Stimulated activated effector memory CD8-positive, alpha-beta T cell treated with anti-CD3 and anti-CD28 coated beads, Interleukin-12 subunit alpha, Interleukin-12 subunit beta, amount 100 ng/mL, for 72 hours (primary cell): ENCODE measurements around the gene CASP2.
A peak's percentile ranks its signal among the peaks of the same experiment; 100 is the strongest.

Experiments
- ATAC-seq: fragments of 150-1000 bp; cut with Tn5 transposase; 2 replicates; pipeline ENCODE4 v1.10.0; 2021
- DNase-seq, 2 donors: peaks; one replicate each; pipeline ENCODE4 v3.0.0; 2021 to 2022; ENCODE audit warnings: low spot score in 2 of 2
- H3K27ac Mint-ChIP-seq: one replicate; pipeline ENCODE4 v1.8.0; 2022; ENCODE audit warnings: mild to moderate bottlenecking, mixed read lengths
- H3K36me3 Mint-ChIP-seq: one replicate; pipeline ENCODE4 v1.8.0; 2022; ENCODE audit warnings: mild to moderate bottlenecking, mixed read lengths
- H3K4me1 Mint-ChIP-seq: one replicate; pipeline ENCODE4 v1.8.0; 2022; ENCODE audit warnings: mixed read lengths
- H3K4me3 Mint-ChIP-seq: one replicate; pipeline ENCODE4 v1.8.0; 2022; ENCODE audit warnings: mild to moderate bottlenecking, mixed read lengths
- H3K9me3 Mint-ChIP-seq: one replicate; pipeline ENCODE4 v1.8.0; 2022; ENCODE audit warnings: mixed read lengths

Gene CASP2

DNA sequence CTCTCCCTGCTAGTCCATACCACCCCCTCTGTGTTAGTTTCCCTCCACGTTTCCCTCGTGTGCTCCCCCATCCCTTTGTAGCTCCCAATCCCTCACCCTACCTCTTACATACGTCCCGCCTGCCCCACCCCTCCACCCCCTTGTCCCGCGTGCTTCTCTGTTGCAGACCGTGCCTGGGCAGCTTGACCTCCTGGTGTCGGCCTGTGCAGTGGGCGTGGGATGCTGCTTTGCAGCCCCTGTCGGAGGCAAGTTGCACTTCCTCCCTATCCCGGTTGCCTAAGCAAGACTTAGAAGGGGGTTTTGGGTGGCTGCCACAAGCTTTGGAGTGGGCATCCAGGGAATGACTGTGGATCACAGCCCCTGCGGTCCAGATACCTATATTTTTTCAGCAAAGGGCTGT is 35.5 kb downstream of the CASP2 start:
- ATAC-seq = no peak
- Mint-ChIP-seq H3K27ac (no peak overlapping the region), H3K9me3 (no peaks in the 10 kb centered on the region), H3K36me3 (no peaks in the 10 kb centered on the region), H3K4me1 (peaks cover 11% of the 10 kb centered on the region), H3K4me3 (no peak overlapping the region)
- no peak for DNase-seq

GRCh38 chr7:143325240-143325639 is 37.1 kb downstream of the CASP2 start:
- no peaks in the 10 kb centered on the region for H3K36me3 Mint-ChIP-seq
- H3K27ac Mint-ChIP-seq = peak overlapping the region; percentile 24
- no peaks in the 10 kb centered on the region for H3K9me3 Mint-ChIP-seq
- DNase-seq = no peak
- no peak for ATAC-seq
- peaks cover 11% of the 10 kb centered on the region for H3K4me1 Mint-ChIP-seq
- H3K4me3 Mint-ChIP-seq = no peak overlapping the region

- Mint-ChIP-seq H3K9me3 (no peaks in the 10 kb centered on the region), H3K4me3 (no peak overlapping the region), H3K27ac (no peak overlapping the region), H3K36me3 (no peaks in the 10 kb centered on the region), H3K4me1 (peaks cover 11% of the 10 kb centered on the region)
- DNase-seq (no peak), ATAC-seq (no peak)
Measured at GRCh38 chr7:143327903-143328302, 39.8 kb downstream of the CASP2 start.

DNA sequence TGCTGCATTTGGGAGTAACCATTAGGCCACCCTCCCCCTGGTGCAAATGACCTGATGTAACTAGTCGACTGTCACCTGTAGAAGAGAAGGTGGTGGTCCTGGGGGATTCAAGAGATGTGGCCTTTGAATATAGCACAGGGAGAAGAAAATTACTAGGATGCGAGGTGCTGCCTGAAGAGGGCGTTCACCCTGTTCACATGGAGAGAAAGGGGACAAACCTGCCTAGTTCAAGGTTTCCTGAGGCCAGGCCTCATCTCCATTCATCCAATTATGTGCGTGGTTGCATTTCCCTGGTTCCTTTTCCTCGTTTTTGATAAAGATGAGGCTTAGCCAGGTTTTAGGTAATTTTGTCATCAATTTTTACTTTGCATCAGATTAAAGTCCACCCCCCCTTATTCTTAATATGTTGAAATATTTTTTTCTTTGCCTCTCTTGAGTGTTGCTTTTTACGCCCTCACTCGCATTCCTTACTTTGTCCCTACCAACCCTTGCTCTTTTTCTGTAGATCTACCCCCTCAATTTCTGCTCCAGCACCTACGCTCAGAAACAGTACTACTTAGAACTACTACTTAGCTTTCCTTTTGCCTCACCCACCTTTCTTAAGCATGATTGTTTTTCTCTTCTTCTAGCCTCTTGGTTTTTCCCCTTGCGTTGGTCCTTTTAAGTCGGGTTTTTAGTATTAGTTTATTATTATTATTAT is 41.5 kb downstream of the CASP2 start:
- ATAC-seq (no peak), DNase-seq (no peak)
- Mint-ChIP-seq H3K36me3 (no peaks in the 10 kb centered on the region), H3K27ac (peak overlapping the region; percentile 2), H3K4me1 (peaks cover 11% of the 10 kb centered on the region), H3K9me3 (no peaks in the 10 kb centered on the region), H3K4me3 (no peak overlapping the region)

- peaks cover 4% of the 10 kb centered on the region for H3K4me1 Mint-ChIP-seq
- no peak overlapping the region for H3K4me3 Mint-ChIP-seq
- DNase-seq (no peak), ATAC-seq (no peak)
- H3K9me3 Mint-ChIP-seq = no peaks in the 10 kb centered on the region
- no peaks in the 10 kb centered on the region for H3K36me3 Mint-ChIP-seq
- H3K27ac Mint-ChIP-seq = peak overlapping the region; percentile 33
Measured at GRCh38 chr7:143331179-143331801, 43.1 kb downstream of the CASP2 start.

GRCh38 chr7:143334244-143334643 is 46.1 kb downstream of the CASP2 start:
- H3K36me3 Mint-ChIP-seq = no peaks in the 10 kb centered on the region
- no peaks in the 10 kb centered on the region for H3K4me1 Mint-ChIP-seq
- ATAC-seq = no peak
- no peak overlapping the region for H3K27ac Mint-ChIP-seq
- H3K9me3 Mint-ChIP-seq = no peaks in the 10 kb centered on the region
- H3K4me3 Mint-ChIP-seq = no peak overlapping the region
- DNase-seq = no peak

- DNase-seq (no peak), ATAC-seq (peak; percentile 53)
- Mint-ChIP-seq H3K9me3 (no peaks in the 10 kb centered on the region), H3K36me3 (no peaks in the 10 kb centered on the region), H3K4me3 (no peak overlapping the region), H3K4me1 (no peaks in the 10 kb centered on the region), H3K27ac (no peak overlapping the region)
Measured at GRCh38 chr7:143337216-143337615, 49.1 kb downstream of the CASP2 start.

DNA sequence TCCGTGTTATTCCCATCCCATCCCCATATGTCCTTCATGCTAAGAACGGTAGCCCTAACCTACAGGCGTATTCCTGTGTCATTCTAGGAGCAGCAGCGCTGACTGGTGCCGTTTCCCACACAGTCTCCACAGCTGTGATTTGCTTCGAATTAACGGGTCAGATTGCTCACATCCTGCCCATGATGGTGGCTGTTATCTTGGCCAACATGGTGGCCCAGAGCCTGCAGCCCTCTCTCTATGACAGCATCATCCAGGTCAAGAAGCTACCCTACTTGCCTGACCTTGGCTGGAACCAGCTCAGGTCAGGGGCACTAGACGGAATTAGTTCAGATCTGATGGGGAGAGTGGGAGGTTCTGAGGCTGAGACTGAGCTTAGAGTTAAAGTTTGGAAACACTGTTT is 53.7 kb downstream of the CASP2 start:
- DNase-seq (no peak), ATAC-seq (no peak)
- Mint-ChIP-seq H3K4me3 (no peak overlapping the region), H3K27ac (no peak overlapping the region), H3K36me3 (no peaks in the 10 kb centered on the region), H3K9me3 (no peaks in the 10 kb centered on the region), H3K4me1 (peaks cover 10% of the 10 kb centered on the region)

DNA sequence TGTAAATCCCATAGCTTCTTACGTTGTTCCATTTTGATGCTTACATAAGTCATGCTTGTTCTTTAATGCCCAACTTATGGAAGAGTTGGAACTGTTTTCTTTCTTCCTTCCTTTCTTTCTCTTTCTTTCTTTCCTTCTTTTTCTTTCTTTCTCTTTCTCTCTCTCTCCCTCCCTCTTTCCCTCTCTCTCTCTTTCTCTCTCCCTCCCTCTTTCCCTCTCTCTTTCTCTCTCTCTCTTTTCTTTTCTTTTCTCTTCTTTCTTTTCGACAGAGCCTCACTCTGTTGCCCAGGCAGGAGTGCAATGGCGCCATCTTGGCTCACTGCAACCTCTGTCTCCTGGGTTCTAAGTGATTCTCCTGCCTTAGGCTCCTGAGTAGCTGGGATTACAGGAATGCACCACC is 55.4 kb downstream of the CASP2 start:
- no peaks in the 10 kb centered on the region for H3K36me3 Mint-ChIP-seq
- peaks cover 13% of the 10 kb centered on the region for H3K4me1 Mint-ChIP-seq
- no peak overlapping the region for H3K4me3 Mint-ChIP-seq
- no peak for ATAC-seq
- no peaks in the 10 kb centered on the region for H3K9me3 Mint-ChIP-seq
- no peak for DNase-seq
- H3K27ac Mint-ChIP-seq = peak overlapping the region; percentile 2

- Mint-ChIP-seq H3K27ac (peak overlapping the region; percentile 65), H3K4me1 (peaks cover 13% of the 10 kb centered on the region), H3K9me3 (no peaks in the 10 kb centered on the region), H3K4me3 (peak overlapping the region; percentile 74), H3K36me3 (no peaks in the 10 kb centered on the region)
- ATAC-seq (peak; percentile 97), DNase-seq (peak; percentile 50 to 68)
Measured at GRCh38 chr7:143345428-143345900, 57.3 kb downstream of the CASP2 start.

DNA sequence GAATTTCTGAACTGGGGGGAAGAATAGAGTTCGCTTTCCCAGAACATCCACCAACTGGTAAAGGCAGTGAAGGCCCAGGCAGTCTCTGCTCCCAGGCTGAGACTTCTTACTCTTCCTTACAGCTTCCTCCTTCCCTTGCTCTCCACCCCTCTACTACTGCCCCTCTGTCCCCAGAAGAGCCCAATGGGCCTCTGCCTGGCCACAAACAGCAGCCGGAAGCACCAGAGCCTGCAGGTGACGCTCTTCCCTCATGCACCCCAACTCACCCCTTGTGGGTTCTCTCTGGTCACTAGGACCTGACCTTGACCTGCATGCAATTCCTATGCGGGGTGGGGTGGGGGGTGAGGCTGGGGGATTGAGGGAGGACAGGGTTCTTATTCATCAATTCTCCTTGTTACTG is 57.9 kb downstream of the CASP2 start:
- Mint-ChIP-seq H3K4me1 (peaks cover 13% of the 10 kb centered on the region), H3K27ac (no peak overlapping the region), H3K4me3 (peak overlapping the region; percentile 74), H3K9me3 (no peaks in the 10 kb centered on the region), H3K36me3 (no peaks in the 10 kb centered on the region)
- DNase-seq (no peak), ATAC-seq (no peak)

DNA sequence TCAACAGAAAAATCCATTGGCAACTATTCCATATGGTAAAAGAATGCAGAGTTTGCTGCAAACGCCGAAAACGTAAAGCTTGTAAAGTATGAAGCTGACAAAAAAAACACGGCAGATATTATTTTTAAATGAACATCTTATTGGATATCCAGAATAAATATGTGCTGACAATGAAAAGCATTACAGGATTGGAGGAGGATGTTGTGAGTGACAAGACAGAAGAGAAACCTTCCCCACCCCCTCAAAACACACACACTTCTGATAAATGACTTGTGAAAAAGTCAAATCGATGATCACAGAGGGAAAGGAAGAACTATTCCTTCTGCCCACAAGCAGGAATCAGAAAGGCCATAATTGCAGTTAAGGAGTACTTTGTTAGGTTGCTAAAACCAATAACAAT is 59.8 kb downstream of the CASP2 start:
- Mint-ChIP-seq H3K27ac (no peak overlapping the region), H3K9me3 (no peaks in the 10 kb centered on the region), H3K36me3 (no peaks in the 10 kb centered on the region), H3K4me3 (no peak overlapping the region), H3K4me1 (peaks cover 19% of the 10 kb centered on the region)
- ATAC-seq = no peak
- DNase-seq = no peak

DNA sequence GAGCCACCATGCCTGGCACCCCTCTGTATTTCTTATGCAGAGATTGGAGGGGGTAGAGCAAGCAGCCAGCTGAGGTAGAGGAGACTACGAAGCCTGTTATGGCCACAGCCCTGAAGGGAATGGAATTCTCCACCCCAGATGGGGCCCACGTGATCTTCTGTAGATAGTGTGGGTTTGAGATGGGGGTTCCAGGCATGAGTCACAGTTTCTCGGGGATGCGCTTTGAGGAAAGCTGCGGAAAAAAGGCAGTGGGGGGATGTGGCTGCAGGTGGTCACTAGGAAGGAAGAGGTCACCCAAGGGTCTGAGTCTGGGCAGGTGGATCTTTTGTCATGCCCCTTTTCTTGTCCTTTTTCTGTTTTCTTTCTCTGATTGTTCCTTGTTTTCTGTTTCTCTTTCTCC is 62.9 kb downstream of the CASP2 start:
- no peak overlapping the region for H3K4me3 Mint-ChIP-seq
- DNase-seq = no peak
- no peak overlapping the region for H3K27ac Mint-ChIP-seq

GRCh38 chr7:143351574-143351973 is 63.4 kb downstream of the CASP2 start:
- Mint-ChIP-seq H3K36me3 (no peaks in the 10 kb centered on the region), H3K4me1 (peaks cover 25% of the 10 kb centered on the region), H3K27ac (no peak overlapping the region), H3K9me3 (no peaks in the 10 kb centered on the region), H3K4me3 (no peak overlapping the region)
- DNase-seq (no peak), ATAC-seq (no peak)

More for the DNA sequence above, 62.9 kb downstream of the CASP2 start:
- H3K36me3 Mint-ChIP-seq = no peaks in the 10 kb centered on the region
- H3K9me3 Mint-ChIP-seq = no peaks in the 10 kb centered on the region
- H3K4me1 Mint-ChIP-seq = peaks cover 26% of the 10 kb centered on the region
- no peak for ATAC-seq

GRCh38 chr7:143352531-143353002 is 64.4 kb downstream of the CASP2 start:
- H3K9me3 Mint-ChIP-seq = no peaks in the 10 kb centered on the region
- H3K27ac Mint-ChIP-seq = no peak overlapping the region
- H3K36me3 Mint-ChIP-seq = no peaks in the 10 kb centered on the region
- peaks cover 20% of the 10 kb centered on the region for H3K4me1 Mint-ChIP-seq
- no peak for DNase-seq
- ATAC-seq = no peak
- no peak overlapping the region for H3K4me3 Mint-ChIP-seq

GRCh38 chr7:143354376-143354775 is 66.2 kb downstream of the CASP2 start:
- H3K36me3 Mint-ChIP-seq = no peaks in the 10 kb centered on the region
- ATAC-seq (no peak), DNase-seq (no peak)
- no peak overlapping the region for H3K4me3 Mint-ChIP-seq
- no peak overlapping the region for H3K27ac Mint-ChIP-seq
- no peaks in the 10 kb centered on the region for H3K9me3 Mint-ChIP-seq
- H3K4me1 Mint-ChIP-seq = peaks cover 20% of the 10 kb centered on the region
